ENCODE measurements around the gene MAFG. TPM values are rescaled to one million over a fixed set of nuclear protein-coding genes. Genes with fewer than 3 reads are reported as not detected.

The MAFG gene
- total and polyA plus RNA-seq, 2 of the 13 experiments (the other 11 are each of a cell fraction or from before 2014, with no cell fraction given): 14.5 to 20.0 TPM

DNA sequence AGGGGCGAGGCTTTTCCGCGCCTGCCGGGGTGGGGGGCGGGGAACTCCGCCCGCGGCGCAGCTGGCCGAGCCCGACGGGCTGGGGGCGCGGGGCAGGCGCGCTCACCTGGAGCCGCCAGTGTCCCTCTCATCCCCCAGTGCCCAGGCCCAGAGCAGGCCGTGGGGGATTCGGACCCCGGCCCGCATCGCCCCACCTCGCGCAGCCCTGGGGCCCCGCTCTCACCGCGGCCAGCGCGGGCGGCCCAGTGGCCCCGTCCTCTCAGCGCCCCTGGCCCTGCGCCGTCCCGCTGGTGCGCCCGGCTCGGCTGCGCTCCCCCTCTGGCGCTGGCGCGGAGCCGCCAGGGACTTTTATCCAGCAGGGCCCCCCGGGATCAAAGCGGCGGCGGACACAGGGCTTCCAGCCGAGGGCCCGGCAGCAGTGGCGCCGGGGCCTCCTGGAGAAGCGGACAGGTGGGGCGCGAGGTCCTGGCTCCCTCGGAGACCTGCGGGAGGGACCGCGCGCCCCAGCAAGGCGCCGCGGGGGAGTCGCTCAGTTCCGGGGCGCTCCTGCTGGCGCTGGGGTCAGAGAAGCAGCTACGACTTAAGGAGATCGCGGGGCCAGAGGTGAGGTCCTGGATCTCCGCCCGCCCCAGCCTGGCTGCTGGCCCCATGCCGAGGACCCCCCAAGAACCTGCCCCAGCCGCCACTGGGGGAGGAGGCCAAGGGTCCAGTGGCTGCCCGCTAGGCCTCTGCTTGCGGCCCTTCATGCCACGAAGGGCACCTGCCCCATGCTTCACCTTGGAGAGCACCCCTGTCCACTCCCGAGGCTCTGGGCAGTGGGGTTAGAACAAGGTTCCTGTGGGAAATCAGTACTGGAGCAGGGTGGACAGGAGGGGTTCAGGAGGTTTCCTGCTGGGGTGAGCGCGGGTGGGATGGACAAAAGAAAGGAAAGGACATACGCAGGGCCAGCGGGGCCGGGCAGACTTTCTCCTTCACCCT is 34.3 kb upstream of the MAFG start (continued):
- TF ChIP-seq, protein P1, sequence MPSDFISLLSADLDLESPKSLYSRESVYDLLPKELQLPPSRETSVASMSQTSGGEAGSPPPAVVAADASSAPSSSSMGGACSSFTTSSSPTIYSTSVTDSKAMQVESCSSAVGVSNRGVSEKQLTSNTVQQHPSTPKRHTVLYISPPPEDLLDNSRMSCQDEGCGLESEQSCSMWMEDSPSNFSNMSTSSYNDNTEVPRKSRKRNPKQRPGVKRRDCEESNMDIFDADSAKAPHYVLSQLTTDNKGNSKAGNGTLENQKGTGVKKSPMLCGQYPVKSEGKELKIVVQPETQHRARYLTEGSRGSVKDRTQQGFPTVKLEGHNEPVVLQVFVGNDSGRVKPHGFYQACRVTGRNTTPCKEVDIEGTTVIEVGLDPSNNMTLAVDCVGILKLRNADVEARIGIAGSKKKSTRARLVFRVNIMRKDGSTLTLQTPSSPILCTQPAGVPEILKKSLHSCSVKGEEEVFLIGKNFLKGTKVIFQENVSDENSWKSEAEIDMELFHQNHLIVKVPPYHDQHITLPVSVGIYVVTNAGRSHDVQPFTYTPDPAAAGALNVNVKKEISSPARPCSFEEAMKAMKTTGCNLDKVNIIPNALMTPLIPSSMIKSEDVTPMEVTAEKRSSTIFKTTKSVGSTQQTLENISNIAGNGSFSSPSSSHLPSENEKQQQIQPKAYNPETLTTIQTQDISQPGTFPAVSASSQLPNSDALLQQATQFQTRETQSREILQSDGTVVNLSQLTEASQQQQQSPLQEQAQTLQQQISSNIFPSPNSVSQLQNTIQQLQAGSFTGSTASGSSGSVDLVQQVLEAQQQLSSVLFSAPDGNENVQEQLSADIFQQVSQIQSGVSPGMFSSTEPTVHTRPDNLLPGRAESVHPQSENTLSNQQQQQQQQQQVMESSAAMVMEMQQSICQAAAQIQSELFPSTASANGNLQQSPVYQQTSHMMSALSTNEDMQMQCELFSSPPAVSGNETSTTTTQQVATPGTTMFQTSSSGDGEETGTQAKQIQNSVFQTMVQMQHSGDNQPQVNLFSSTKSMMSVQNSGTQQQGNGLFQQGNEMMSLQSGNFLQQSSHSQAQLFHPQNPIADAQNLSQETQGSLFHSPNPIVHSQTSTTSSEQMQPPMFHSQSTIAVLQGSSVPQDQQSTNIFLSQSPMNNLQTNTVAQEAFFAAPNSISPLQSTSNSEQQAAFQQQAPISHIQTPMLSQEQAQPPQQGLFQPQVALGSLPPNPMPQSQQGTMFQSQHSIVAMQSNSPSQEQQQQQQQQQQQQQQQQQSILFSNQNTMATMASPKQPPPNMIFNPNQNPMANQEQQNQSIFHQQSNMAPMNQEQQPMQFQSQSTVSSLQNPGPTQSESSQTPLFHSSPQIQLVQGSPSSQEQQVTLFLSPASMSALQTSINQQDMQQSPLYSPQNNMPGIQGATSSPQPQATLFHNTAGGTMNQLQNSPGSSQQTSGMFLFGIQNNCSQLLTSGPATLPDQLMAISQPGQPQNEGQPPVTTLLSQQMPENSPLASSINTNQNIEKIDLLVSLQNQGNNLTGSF (CRISPR knock-in tag; IDR thresholded peaks at IDR 0.05): peak; percentile 15; the same call in 1 of the 2 replicates
- TF ChIP-seq YEATS4 (CRISPR knock-in tag; IDR thresholded peaks at IDR 0.05; ENCODE audit: borderline replicate concordance) (peak; percentile 67; the same call in 1 of the 2 replicates), PCBP1 (IDR thresholded peaks at IDR 0.05; ENCODE audit: borderline replicate concordance, low read depth, low read length) (0 out of 2 replicates have a peak, but pooled peaks have one; percentile 10), HNRNPLL (IDR thresholded peaks at IDR 0.05; ENCODE audit: low read depth, low read length, poor library complexity, severe bottlenecking) (peak; percentile 67), ZNF766 (CRISPR knock-in tag; IDR thresholded peaks at IDR 0.05; ENCODE audit: borderline replicate concordance) (0 out of 2 replicates have a peak, but pooled peaks have one; percentile 18)
- TF ChIP-seq, protein P2, sequence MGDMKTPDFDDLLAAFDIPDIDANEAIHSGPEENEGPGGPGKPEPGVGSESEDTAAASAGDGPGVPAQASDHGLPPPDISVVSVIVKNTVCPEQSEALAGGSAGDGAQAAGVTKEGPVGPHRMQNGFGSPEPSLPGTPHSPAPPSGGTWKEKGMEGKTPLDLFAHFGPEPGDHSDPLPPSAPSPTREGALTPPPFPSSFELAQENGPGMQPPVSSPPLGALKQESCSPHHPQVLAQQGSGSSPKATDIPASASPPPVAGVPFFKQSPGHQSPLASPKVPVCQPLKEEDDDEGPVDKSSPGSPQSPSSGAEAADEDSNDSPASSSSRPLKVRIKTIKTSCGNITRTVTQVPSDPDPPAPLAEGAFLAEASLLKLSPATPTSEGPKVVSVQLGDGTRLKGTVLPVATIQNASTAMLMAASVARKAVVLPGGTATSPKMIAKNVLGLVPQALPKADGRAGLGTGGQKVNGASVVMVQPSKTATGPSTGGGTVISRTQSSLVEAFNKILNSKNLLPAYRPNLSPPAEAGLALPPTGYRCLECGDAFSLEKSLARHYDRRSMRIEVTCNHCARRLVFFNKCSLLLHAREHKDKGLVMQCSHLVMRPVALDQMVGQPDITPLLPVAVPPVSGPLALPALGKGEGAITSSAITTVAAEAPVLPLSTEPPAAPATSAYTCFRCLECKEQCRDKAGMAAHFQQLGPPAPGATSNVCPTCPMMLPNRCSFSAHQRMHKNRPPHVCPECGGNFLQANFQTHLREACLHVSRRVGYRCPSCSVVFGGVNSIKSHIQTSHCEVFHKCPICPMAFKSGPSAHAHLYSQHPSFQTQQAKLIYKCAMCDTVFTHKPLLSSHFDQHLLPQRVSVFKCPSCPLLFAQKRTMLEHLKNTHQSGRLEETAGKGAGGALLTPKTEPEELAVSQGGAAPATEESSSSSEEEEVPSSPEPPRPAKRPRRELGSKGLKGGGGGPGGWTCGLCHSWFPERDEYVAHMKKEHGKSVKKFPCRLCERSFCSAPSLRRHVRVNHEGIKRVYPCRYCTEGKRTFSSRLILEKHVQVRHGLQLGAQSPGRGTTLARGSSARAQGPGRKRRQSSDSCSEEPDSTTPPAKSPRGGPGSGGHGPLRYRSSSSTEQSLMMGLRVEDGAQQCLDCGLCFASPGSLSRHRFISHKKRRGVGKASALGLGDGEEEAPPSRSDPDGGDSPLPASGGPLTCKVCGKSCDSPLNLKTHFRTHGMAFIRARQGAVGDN (CRISPR knock-in tag; IDR thresholded peaks at IDR 0.05): peak; percentile 71
- TF ChIP-seq, protein P3, sequence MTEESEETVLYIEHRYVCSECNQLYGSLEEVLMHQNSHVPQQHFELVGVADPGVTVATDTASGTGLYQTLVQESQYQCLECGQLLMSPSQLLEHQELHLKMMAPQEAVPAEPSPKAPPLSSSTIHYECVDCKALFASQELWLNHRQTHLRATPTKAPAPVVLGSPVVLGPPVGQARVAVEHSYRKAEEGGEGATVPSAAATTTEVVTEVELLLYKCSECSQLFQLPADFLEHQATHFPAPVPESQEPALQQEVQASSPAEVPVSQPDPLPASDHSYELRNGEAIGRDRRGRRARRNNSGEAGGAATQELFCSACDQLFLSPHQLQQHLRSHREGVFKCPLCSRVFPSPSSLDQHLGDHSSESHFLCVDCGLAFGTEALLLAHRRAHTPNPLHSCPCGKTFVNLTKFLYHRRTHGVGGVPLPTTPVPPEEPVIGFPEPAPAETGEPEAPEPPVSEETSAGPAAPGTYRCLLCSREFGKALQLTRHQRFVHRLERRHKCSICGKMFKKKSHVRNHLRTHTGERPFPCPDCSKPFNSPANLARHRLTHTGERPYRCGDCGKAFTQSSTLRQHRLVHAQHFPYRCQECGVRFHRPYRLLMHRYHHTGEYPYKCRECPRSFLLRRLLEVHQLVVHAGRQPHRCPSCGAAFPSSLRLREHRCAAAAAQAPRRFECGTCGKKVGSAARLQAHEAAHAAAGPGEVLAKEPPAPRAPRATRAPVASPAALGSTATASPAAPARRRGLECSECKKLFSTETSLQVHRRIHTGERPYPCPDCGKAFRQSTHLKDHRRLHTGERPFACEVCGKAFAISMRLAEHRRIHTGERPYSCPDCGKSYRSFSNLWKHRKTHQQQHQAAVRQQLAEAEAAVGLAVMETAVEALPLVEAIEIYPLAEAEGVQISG (CRISPR knock-in tag; IDR thresholded peaks at IDR 0.05): peak; percentile 45
- TF ChIP-seq, protein P4, sequence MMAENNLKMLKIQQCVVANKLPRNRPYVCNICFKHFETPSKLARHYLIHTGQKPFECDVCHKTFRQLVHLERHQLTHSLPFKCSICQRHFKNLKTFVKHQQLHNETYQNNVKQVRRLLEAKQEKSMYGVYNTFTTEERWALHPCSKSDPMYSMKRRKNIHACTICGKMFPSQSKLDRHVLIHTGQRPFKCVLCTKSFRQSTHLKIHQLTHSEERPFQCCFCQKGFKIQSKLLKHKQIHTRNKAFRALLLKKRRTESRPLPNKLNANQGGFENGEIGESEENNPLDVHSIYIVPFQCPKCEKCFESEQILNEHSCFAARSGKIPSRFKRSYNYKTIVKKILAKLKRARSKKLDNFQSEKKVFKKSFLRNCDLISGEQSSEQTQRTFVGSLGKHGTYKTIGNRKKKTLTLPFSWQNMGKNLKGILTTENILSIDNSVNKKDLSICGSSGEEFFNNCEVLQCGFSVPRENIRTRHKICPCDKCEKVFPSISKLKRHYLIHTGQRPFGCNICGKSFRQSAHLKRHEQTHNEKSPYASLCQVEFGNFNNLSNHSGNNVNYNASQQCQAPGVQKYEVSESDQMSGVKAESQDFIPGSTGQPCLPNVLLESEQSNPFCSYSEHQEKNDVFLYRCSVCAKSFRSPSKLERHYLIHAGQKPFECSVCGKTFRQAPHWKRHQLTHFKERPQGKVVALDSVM (CRISPR knock-in tag; IDR thresholded peaks at IDR 0.05): no peak

Data from HepG2 (cell line).